Retinal pigment epithelial cell (primary cell): ENCODE results near the gene TSPAN14.

ENCODE experiments used
- DNase-seq: peaks from one replicate; pipeline ENCODE4 v3.0.0-alpha.2; 2010; ENCODE audit warnings: low read depth
- H3K4me3 ChIP-seq: 2 replicates; pipeline ENCODE4 v1.5.1; 2011; ENCODE audit warnings: mild to moderate bottlenecking, low read length, control low read depth, moderate library complexity
- TF ChIP-seq, protein P1 (sequence below): conservative IDR thresholded peaks from 2 replicates; pipeline ENCODE4 v1.5.1; 2011; ENCODE audit warnings: low read depth, low read length, control low read depth, inconsistent platforms

TSPAN14 gene

DNA sequence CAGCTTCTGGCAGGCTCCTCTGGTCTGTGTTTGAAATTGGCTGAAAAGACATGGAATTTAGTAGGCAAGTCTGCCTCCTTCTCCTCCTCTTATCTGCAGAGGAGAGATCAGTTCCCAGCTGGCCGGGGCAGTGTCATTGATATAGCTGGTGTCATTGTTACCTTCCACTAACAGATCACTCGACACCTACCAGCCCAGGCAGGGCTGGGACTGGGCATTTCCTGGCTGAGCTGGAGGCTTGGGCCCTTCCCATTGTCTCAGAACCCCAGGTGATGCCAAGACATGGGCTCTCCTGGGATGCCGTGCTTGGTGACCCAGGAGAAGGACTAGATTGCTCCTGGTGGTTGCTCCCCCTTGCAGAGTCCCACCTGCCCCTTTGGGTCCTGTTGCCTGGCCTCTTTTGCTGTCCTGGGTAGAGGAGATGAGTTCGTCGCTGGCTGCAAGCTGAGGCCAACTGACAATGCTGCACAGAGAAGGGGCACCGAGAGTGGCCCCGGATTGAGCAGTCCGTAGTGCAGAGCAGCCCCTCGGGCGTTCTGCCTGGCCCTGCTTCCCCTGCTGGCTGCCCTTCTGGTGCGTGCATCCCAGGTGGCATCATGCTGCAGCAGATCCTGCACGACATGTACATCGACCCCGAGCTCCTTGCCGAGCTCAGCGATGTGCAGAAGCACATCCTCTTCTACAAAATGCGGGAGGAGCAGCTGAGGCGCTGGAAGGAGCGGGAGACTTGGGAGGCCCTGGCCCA is 83.8 kb downstream of the TSPAN14 start, which contains the start of gene SH2D4B:
Gene SH2D4B, plus strand, starts transcription at position 167 of the 745 bp plus-strand sequence. Its CDS starts 430 bp downstream, at position 597.
- no peak for DNase-seq
- TF ChIP-seq, protein P1, sequence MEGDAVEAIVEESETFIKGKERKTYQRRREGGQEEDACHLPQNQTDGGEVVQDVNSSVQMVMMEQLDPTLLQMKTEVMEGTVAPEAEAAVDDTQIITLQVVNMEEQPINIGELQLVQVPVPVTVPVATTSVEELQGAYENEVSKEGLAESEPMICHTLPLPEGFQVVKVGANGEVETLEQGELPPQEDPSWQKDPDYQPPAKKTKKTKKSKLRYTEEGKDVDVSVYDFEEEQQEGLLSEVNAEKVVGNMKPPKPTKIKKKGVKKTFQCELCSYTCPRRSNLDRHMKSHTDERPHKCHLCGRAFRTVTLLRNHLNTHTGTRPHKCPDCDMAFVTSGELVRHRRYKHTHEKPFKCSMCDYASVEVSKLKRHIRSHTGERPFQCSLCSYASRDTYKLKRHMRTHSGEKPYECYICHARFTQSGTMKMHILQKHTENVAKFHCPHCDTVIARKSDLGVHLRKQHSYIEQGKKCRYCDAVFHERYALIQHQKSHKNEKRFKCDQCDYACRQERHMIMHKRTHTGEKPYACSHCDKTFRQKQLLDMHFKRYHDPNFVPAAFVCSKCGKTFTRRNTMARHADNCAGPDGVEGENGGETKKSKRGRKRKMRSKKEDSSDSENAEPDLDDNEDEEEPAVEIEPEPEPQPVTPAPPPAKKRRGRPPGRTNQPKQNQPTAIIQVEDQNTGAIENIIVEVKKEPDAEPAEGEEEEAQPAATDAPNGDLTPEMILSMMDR: no peak
- no peak within 1 kb of the TSS for H3K4me3 ChIP-seq

DNA sequence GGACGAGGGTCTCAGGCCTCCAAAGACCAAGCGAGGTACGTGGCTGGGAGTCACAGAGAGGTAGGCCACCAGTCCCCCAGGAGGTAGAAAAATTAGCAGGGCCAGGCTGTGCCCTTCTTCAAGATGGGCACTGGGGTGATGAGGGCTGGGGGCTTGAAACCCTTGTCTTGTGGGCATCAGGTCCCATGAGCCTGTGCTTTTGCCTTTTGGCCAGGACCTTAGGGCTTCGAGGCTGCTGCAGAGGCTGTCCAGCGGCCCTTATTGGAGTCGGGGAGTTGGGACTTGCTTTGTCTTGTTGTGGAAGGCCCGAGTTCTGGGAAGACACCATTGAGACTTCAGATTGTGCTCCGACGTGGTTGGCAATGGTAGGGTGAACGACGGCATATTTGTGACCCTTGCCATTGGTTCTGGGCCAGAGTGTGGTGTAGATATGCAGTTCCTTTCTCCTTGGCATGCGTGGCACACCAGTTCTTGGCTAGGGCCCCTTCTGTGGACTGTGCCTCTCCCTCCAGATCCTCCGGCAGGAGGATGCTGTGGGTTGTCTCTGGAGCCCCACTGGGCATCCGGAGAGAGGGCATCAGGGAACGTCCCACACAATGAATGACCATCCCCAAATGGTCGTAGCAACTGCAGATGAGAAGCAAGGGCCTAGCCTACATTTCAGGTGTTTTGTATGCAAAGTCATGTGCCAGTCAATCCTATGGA is 84.5 kb downstream of the TSPAN14 start:
- no peak overlapping the region for H3K4me3 ChIP-seq
- no peak for DNase-seq
- TF ChIP-seq, protein P1: no peak

DNA sequence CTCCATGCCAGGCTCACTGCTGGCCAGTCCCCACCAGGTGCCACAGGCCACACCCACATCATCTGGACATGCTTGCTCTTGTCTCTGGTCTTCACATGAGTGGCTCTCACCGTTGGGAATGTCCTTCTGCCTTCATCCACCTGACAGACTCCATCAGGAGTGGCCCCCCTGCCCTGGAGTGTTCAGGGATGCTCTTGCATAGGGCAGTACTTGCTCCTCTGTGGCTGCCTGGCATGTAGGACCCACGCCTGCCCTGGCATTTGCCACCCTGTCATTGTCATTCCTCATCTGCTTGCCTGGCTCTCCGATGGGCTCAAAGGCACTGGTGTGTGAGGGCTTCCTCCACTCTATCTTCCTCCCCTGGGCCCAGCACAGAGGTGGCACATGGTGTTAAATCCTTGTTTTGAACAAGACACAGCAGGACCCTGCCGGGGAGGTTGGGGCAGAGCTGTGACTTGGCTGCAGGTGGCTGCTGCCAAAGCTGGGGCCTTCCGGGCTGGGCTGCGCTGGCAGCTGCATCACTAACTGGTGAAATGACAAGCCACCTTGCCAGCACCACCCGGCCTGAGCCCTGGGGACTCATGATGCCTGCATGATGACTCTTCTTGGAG is 85.4 kb downstream of the TSPAN14 start:
- TF ChIP-seq, protein P1: no peak
- no peak for DNase-seq
- H3K4me3 ChIP-seq: no peak overlapping the region

DNA sequence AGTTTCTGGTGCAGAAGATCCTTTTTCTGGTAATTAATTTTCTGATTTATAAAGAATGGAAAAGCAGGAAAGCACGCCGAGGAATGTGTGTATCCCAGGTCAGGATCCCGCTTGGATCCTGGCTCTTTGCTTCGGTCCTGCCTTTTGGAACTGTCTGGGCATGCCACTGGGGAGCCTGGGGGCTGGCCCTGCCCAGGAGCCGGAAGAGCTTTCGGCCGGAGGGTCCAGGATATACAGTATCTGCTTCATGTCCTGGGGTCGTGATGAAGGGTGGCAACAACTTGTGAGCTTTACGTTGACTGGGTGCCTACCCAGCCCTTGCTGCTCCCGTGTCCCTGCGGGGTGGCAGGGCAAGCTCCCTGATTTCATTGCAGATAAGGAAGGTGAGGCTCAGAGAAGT is 86.0 kb downstream of the TSPAN14 start:
- no peak overlapping the region for H3K4me3 ChIP-seq
- TF ChIP-seq, protein P1: no peak

DNA sequence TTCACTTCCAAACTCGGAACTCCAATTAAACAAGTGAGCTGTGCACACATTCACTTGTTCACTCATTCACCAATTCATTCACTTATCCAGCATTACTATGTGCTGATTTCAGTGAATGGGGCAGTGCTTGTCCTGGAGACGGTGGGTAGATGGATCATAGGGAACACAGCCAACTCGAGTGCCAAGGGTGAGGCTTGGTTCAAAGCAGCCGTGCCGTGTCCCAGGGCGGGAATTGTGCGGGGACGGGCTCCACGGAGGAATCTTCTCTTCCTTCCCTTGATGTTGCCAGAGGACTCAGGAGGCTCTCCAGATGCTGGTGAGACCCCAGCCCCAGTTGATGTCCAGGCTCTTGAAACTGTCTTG is 86.5 kb downstream of the TSPAN14 start:
- no peak overlapping the region for H3K4me3 ChIP-seq
- TF ChIP-seq, protein P1: no peak
- DNase-seq: no peak

More for the DNA sequence above, 86.0 kb downstream of the TSPAN14 start:
- no peak for DNase-seq

DNA sequence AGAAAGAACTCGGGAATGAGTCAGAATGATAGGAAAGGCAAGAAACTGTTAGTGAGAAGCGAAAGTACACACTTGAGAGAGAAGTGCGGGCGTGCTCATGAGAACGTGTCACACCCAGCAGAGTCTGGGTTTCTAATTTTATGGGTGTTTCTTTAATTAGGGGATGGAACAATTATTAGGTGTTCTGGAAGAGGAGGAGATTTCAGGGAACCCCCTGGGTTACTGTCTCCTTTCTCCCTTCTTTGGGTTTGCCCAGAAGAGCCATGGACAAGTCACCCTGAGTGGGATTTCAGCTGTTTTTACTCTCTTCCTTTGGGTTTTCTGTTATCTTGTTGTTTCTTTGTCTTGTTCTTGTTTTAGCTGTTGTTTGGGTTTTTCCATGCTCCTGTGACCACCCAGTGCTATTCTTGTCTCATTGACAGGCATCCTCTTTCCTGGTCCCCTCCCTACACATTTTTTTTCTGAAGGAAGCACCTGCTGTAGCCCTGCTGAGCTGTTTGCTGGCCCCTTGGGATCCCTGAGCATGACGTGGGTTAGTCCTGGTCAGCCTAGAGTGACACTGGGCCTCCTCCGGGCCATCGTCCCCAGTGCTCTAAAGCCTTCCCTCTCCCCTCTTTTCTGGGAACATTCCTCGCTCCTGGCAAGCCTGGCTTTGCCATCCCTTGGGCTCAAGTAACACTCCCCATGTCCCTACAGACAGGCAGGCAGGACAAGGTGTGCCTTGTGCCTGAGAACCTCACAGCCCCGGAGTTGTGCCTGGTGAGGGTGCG is 87.1 kb downstream of the TSPAN14 start:
- H3K4me3 ChIP-seq: no peak overlapping the region
- DNase-seq: no peak
- TF ChIP-seq, protein P1: no peak
